ENCODE data around the gene SCYL2.
"Not testable (repeated sequence)": the region's sequence is repeated elsewhere in the genome, so short reads cannot be mapped to it uniquely, and the experiment has no call there.

SCYL2 gene

GRCh38 chr12:100324498-100324897 lies 57.5 kb downstream of the SCYL2 start:
- no peak for DNase-seq (ENCODE audit: low read depth)

- no peak for DNase-seq (ENCODE audit: low read depth)
These were observed 59.2 kb downstream of the SCYL2 start for GRCh38 chr12:100326208-100326607.

GRCh38 chr12:100329800-100330199 lies 62.8 kb downstream of the SCYL2 start:
- no peak for DNase-seq (ENCODE audit: low read depth)

GRCh38 chr12:100331871-100332270 lies 64.9 kb downstream of the SCYL2 start:
- no peak for DNase-seq (ENCODE audit: low read depth)

GRCh38 chr12:100332852-100333251 lies 65.9 kb downstream of the SCYL2 start:
- DNase-seq (ENCODE audit: low read depth): no peak

GRCh38 chr12:100337299-100337698 lies 70.3 kb downstream of the SCYL2 start:
- DNase-seq (ENCODE audit: low read depth): no peak

GRCh38 chr12:100337727-100338126 lies 70.8 kb downstream of the SCYL2 start:
- no peak for DNase-seq (ENCODE audit: low read depth)

- DNase-seq (ENCODE audit: low read depth): no peak
These were observed 72.1 kb downstream of the SCYL2 start for GRCh38 chr12:100339071-100339470.

GRCh38 chr12:100342897-100343296 lies 75.9 kb downstream of the SCYL2 start:
- DNase-seq (ENCODE audit: low read depth): not testable (repeated sequence)

- DNase-seq (ENCODE audit: low read depth): not testable (repeated sequence)
These were observed 77.4 kb downstream of the SCYL2 start for GRCh38 chr12:100344351-100344750.

- no peak for DNase-seq (ENCODE audit: low read depth)
These were observed 78.2 kb downstream of the SCYL2 start for GRCh38 chr12:100345020-100345767.

GRCh38 chr12:100346660-100347059 lies 79.7 kb downstream of the SCYL2 start:
- no peak for DNase-seq (ENCODE audit: low read depth)

GRCh38 chr12:100348657-100349454 lies 81.9 kb downstream of the SCYL2 start:
- DNase-seq (ENCODE audit: low read depth): no peak

GRCh38 chr12:100356644-100357223 lies 89.8 kb downstream of the SCYL2 start, which contains the start of gene SLC17A8:
Gene SLC17A8 (plus strand): TSS chr12:100357074. CDS start chr12:100357392, 318 bp downstream.
- no peak for DNase-seq (ENCODE audit: low read depth)

GRCh38 chr12:100359248-100359647 lies 92.3 kb downstream of the SCYL2 start:
- DNase-seq (ENCODE audit: low read depth): no peak

GRCh38 chr12:100359822-100360221 lies 92.8 kb downstream of the SCYL2 start:
- DNase-seq (ENCODE audit: low read depth): no peak

GRCh38 chr12:100360450-100360849 lies 93.5 kb downstream of the SCYL2 start:
- DNase-seq (ENCODE audit: low read depth): no peak

- DNase-seq (ENCODE audit: low read depth): no peak
These were observed 97.3 kb downstream of the SCYL2 start for GRCh38 chr12:100364324-100364723.

- DNase-seq (ENCODE audit: low read depth): no peak
These were observed 98.4 kb downstream of the SCYL2 start for GRCh38 chr12:100365411-100365810.

- no peak for DNase-seq (ENCODE audit: low read depth)
These were observed 101.1 kb downstream of the SCYL2 start for GRCh38 chr12:100368066-100368465.

- DNase-seq (ENCODE audit: low read depth): no peak
These were observed 104.2 kb downstream of the SCYL2 start for GRCh38 chr12:100371146-100371545.

GRCh38 chr12:100372853-100373640 lies 106.1 kb downstream of the SCYL2 start:
- no peak for DNase-seq (ENCODE audit: low read depth)

Measured in HS-27A (cell line).